K562 (cell line): Measurements from ENCODE around the gene FOXD2.

ENCODE experiments used
- FOXM1 ChIP-seq, 2 experiments: fragments of 450-650 bp in 1 of 2; sonication (generic) in 1 of 2; formaldehyde crosslinking in 1 of 2; IDR thresholded peaks; 2 replicates each; pipeline versions ENCODE4 v1.6.1 to v1.9.0; 2017 to 2022; ENCODE audit warnings: low read depth in 2 of 2, mild to moderate bottlenecking in 2 of 2, missing genetic modification reagents in 1 of 2, moderate library complexity in 1 of 2
- HDAC3 ChIP-seq: fragments of 450-650 bp; IDR thresholded peaks from 2 replicates; pipeline ENCODE4 v1.6.1; 2018; ENCODE audit warnings: borderline replicate concordance, mild to moderate bottlenecking, moderate library complexity; ENCODE audit not compliant: partially characterized antibody
- NR1H2 ChIP-seq: sonication (generic); formaldehyde crosslinking; IDR thresholded peaks from 2 replicates; pipeline ENCODE4 v1.4.0; 2020; ENCODE audit warnings: mild to moderate bottlenecking, missing genetic modification reagents
- TF ChIP-seq, protein P1 (sequence below): sonication (generic); formaldehyde crosslinking; IDR thresholded peaks from 2 replicates; pipeline ENCODE4 v1.8.0; 2023; ENCODE audit warnings: mild to moderate bottlenecking, missing genetic modification reagents
- TF ChIP-seq, protein P2 (sequence below): sonication (generic); formaldehyde crosslinking; IDR thresholded peaks from 2 replicates; pipeline ENCODE4 v1.8.1; 2023; ENCODE audit warnings: mild to moderate bottlenecking, missing genetic modification reagents, moderate library complexity
- TF ChIP-seq, protein P3 (sequence below), 3 experiments: IDR thresholded peaks in 2 of 3; conservative IDR thresholded peaks in 1 of 3; 2 replicates each; pipeline ENCODE4 v1.5.1; 2011 to 2012; ENCODE audit warnings: low read length in 3 of 3, mild to moderate bottlenecking in 3 of 3, control low read depth in 2 of 3, improper control_type of control experiment in 1 of 3, inconsistent platforms in 1 of 3, low read depth in 1 of 3, mixed read lengths in 1 of 3, moderate library complexity in 1 of 3; ENCODE audit not compliant: insufficient read depth in 2 of 3
- TF ChIP-seq, protein P4 (sequence below): sonication (generic); formaldehyde crosslinking; IDR thresholded peaks from 2 replicates; pipeline ENCODE4 v1.9.0; 2022; ENCODE audit warnings: mild to moderate bottlenecking, missing genetic modification reagents

DNA sequence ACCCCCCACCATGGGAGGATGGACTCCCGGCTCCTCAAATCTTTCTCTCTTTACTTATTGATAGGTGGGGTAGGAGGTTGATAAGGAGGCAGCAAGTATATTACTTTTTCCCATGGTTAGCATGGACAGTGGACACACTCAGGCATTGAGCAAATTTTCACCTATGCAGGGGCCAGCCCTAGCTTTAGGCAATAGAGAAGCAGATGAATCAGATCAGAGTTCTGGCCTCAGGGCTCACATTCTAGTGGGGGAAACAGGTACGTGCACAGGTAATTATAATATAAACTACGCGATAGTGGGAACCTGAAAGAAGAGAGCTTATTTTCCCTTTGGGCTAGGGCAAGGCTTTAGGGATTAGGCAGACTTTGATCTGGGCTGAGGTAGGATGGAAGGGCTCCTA lies 35.3 kb upstream of the FOXD2 start:
- TF ChIP-seq HDAC3 (no peak), FOXM1 (IDR thresholded peaks at IDR 0.05; ENCODE audit: low read depth) (no peak), FOXM1 (CRISPR knock-in tag; IDR thresholded peaks at IDR 0.05; ENCODE audit: low read depth) (no peak), NR1H2 (no peak)
- TF ChIP-seq, protein P1, sequence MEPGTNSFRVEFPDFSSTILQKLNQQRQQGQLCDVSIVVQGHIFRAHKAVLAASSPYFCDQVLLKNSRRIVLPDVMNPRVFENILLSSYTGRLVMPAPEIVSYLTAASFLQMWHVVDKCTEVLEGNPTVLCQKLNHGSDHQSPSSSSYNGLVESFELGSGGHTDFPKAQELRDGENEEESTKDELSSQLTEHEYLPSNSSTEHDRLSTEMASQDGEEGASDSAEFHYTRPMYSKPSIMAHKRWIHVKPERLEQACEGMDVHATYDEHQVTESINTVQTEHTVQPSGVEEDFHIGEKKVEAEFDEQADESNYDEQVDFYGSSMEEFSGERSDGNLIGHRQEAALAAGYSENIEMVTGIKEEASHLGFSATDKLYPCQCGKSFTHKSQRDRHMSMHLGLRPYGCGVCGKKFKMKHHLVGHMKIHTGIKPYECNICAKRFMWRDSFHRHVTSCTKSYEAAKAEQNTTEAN: no peak
- TF ChIP-seq, protein P2, sequence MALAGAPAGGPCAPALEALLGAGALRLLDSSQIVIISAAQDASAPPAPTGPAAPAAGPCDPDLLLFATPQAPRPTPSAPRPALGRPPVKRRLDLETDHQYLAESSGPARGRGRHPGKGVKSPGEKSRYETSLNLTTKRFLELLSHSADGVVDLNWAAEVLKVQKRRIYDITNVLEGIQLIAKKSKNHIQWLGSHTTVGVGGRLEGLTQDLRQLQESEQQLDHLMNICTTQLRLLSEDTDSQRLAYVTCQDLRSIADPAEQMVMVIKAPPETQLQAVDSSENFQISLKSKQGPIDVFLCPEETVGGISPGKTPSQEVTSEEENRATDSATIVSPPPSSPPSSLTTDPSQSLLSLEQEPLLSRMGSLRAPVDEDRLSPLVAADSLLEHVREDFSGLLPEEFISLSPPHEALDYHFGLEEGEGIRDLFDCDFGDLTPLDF (CRISPR knock-in tag): no peak
- TF ChIP-seq, protein P3, sequence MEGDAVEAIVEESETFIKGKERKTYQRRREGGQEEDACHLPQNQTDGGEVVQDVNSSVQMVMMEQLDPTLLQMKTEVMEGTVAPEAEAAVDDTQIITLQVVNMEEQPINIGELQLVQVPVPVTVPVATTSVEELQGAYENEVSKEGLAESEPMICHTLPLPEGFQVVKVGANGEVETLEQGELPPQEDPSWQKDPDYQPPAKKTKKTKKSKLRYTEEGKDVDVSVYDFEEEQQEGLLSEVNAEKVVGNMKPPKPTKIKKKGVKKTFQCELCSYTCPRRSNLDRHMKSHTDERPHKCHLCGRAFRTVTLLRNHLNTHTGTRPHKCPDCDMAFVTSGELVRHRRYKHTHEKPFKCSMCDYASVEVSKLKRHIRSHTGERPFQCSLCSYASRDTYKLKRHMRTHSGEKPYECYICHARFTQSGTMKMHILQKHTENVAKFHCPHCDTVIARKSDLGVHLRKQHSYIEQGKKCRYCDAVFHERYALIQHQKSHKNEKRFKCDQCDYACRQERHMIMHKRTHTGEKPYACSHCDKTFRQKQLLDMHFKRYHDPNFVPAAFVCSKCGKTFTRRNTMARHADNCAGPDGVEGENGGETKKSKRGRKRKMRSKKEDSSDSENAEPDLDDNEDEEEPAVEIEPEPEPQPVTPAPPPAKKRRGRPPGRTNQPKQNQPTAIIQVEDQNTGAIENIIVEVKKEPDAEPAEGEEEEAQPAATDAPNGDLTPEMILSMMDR (IDR thresholded peaks at IDR 0.05 in 2 of 3, conservative IDR thresholded peaks at IDR 0.05 in 1 of 3; ENCODE audit: insufficient read depth in 2 of 3, low read depth in 1 of 3, low read length in 3 of 3): no peak
- TF ChIP-seq, protein P4, sequence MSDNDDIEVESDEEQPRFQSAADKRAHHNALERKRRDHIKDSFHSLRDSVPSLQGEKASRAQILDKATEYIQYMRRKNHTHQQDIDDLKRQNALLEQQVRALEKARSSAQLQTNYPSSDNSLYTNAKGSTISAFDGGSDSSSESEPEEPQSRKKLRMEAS (CRISPR knock-in tag): no peak
